MM.1S (cell line): ENCODE measurements around the gene ABCA3.
"Not testable (repeated sequence)": the region's sequence is repeated elsewhere in the genome, so short reads cannot be mapped to it uniquely, and the experiment has no call there.

Source experiments
- CTCF ChIP-seq: fragments of 300-600 bp; sonication (generic); IDR thresholded peaks from 2 replicates; pipeline ENCODE4 v1.5.1; 2016; ENCODE audit warnings: antibody characterized with exemption, low read length, mixed read lengths
- EZH2 ChIP-seq: fragments of 300-600 bp; sonication (generic); optimal IDR thresholded peaks from 2 replicates; pipeline ENCODE3; 2017; ENCODE audit warnings: low read depth, mild to moderate bottlenecking, antibody characterized with exemption, low read length, mixed read lengths
- EZH2phosphoT487 ChIP-seq: fragments of 300-600 bp; sonication (generic); IDR thresholded peaks from 2 replicates; pipeline ENCODE4 v1.6.1; 2018; ENCODE audit warnings: antibody characterized with exemption, low read length

- not testable (repeated sequence) for TF ChIP-seq CTCF, EZH2, EZH2phosphoT487
Observed at GRCh38 chr16:2267505-2267912, 73.0 kb downstream of the ABCA3 start.
